Mucosa of stomach (tissue), 1 donor: ENCODE results near the gene FLNC.

Experiments used
- H3K27me3 ChIP-seq: one replicate; pipeline ENCODE4 v1.7.0; 2013; ENCODE audit warnings: mild to moderate bottlenecking, low read length; ENCODE audit not compliant: control insufficient read depth, insufficient read depth
- H3K36me3 ChIP-seq: one replicate; pipeline ENCODE4 v1.7.0; 2013; ENCODE audit warnings: low read length; ENCODE audit not compliant: control insufficient read depth, insufficient read depth
- H3K4me1 ChIP-seq: one replicate; pipeline ENCODE4 v1.7.0; 2013; ENCODE audit warnings: mild to moderate bottlenecking, low read length; ENCODE audit not compliant: control insufficient read depth, insufficient read depth
- H3K4me3 ChIP-seq: one replicate; pipeline ENCODE4 v1.7.0; 2013; ENCODE audit warnings: low read length
- H3K9ac ChIP-seq: one replicate; pipeline ENCODE4 v1.7.0; 2013; ENCODE audit warnings: mild to moderate bottlenecking, low read length, moderate library complexity
- H3K9me3 ChIP-seq: one replicate; pipeline ENCODE4 v1.7.0; 2013; ENCODE audit warnings: mild to moderate bottlenecking, low read length, moderate library complexity; ENCODE audit not compliant: control insufficient read depth
- donor health status: Pancreatic carcinoma.

FLNC gene

GRCh38 chr7:128876127-128876526 is 45.9 kb downstream of the FLNC start:
- H3K9me3 ChIP-seq: no peaks in the 10 kb centered on the region
- no peak overlapping the region for H3K4me3 ChIP-seq
- H3K27me3 ChIP-seq: peaks cover 5% of the 10 kb centered on the region
- no peaks in the 10 kb centered on the region for H3K36me3 ChIP-seq
- H3K9ac ChIP-seq: no peak overlapping the region
- peaks cover 9% of the 10 kb centered on the region for H3K4me1 ChIP-seq

GRCh38 chr7:128876586-128876977 is 46.4 kb downstream of the FLNC start:
- Histone ChIP-seq H3K4me3 (no peak overlapping the region), H3K9me3 (no peaks in the 10 kb centered on the region), H3K27me3 (peaks cover 5% of the 10 kb centered on the region), H3K4me1 (peaks cover 9% of the 10 kb centered on the region), H3K9ac (no peak overlapping the region), H3K36me3 (no peaks in the 10 kb centered on the region)

DNA sequence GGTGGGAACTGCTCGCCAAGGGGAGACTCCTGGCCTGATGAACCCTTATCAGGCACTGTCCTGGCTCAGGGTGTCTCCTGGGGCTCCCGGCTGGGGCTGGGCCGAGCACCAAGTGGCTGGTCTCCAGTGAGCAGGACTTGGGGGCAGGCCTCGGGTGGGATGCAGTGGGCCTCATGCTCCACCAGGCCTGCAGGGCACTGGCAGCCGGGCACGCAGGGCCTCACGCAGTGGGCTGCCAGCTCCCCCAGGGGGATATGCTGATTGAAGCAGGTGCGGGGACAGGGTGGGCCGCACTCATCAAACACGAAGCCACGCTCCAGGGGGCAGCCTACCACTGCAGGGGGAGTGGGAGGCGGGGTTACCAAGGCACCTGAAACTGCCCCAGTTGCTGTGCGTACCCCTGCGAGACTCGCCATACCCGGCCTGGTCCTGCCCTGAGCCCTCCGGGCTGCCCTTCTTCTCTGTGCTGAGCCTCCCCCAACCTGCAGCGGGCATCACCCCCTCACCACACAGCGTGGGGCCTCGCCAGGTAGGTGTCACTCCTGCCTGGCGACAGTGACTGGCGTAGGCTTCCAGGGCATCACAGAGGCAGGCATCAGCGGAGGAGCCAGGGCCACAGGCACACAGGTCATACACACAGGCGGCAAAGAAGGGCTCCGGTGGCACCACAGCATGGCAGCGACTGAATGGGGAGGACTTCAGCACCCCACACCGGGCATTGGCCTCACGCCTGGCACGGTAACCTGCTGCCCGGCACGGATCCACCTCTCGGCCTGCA is 47.0 kb downstream of the FLNC start:
- H3K36me3 ChIP-seq: no peaks in the 10 kb centered on the region
- H3K9ac ChIP-seq: no peak overlapping the region
- H3K27me3 ChIP-seq: peaks cover 2% of the 10 kb centered on the region
- no peaks in the 10 kb centered on the region for H3K9me3 ChIP-seq
- peaks cover 9% of the 10 kb centered on the region for H3K4me1 ChIP-seq
- no peak overlapping the region for H3K4me3 ChIP-seq

DNA sequence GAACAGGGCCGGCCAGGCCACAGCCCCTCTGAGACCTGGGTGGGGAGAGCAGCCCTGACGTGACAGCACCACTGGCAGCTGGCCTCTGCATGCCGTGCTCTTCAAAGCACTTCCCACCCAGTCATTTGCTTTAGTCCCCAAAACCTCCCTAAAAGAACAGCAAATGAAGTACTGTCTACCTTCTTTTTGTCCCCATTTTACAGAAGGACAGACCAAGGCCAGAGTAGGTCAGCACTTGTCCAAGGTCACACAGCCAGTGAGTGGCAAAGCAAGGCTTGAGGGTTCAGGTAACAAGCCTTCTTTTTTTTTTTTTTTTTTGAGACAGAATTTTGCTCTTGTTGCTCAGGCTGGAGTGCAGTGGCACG is 47.5 kb downstream of the FLNC start:
- no peaks in the 10 kb centered on the region for H3K27me3 ChIP-seq
- H3K9me3 ChIP-seq: no peaks in the 10 kb centered on the region
- peaks cover 9% of the 10 kb centered on the region for H3K4me1 ChIP-seq
- H3K9ac ChIP-seq: no peak overlapping the region
- no peaks in the 10 kb centered on the region for H3K36me3 ChIP-seq
- H3K4me3 ChIP-seq: no peak overlapping the region

DNA sequence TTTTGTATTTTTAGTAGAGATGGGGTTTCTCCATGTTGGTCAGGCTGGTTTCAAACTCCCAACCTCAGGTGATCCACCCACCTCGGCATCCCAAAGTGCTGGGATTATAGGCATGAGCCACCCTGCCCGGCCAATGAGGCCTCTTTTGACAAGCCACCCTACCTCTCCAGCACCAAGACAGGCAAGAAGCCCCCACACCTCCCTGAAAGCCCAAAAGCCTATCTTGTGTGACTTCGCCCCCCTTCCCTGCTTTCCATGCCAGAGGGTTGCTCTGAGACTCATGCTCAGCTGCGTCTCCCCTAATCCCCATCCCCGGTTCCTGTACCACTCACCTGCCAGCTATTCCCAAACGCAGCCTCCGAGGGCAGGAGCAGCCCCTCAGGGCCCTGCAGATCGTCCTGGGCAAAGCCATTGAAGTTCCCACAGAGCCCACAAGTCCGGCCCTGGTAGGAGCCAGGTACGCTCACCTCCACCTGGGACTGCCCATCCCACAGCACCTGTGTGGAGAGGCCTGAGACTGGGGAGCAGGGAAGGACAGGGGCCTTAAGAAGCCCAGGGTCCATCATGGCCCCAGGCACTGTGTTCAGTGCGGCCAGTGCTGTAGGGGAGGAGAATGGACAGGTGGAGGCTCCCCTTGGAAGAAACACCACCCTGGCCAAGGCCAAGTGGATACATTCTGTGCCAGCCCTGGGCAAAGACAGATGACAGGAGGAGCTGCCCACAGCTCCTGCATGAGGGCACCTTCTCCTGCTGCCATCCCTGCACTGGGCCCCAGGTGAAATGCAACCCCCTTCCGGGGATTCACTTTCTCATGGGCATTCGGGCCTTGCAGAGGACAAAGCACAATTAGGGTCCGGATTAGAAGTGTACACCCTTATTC is 48.3 kb downstream of the FLNC start:
- H3K36me3 ChIP-seq: no peaks in the 10 kb centered on the region

GRCh38 chr7:128879461-128879938 is 49.3 kb downstream of the FLNC start:
- Histone ChIP-seq H3K9me3 (no peaks in the 10 kb centered on the region), H3K9ac (no peak overlapping the region), H3K36me3 (no peaks in the 10 kb centered on the region), H3K4me1 (peaks cover 9% of the 10 kb centered on the region), H3K27me3 (no peaks in the 10 kb centered on the region), H3K4me3 (no peak overlapping the region)

More for the DNA sequence above, 48.3 kb downstream of the FLNC start:
- Histone ChIP-seq H3K9me3 (no peaks in the 10 kb centered on the region), H3K9ac (no peak overlapping the region), H3K4me1 (peaks cover 9% of the 10 kb centered on the region), H3K27me3 (no peaks in the 10 kb centered on the region), H3K4me3 (no peak overlapping the region)

DNA sequence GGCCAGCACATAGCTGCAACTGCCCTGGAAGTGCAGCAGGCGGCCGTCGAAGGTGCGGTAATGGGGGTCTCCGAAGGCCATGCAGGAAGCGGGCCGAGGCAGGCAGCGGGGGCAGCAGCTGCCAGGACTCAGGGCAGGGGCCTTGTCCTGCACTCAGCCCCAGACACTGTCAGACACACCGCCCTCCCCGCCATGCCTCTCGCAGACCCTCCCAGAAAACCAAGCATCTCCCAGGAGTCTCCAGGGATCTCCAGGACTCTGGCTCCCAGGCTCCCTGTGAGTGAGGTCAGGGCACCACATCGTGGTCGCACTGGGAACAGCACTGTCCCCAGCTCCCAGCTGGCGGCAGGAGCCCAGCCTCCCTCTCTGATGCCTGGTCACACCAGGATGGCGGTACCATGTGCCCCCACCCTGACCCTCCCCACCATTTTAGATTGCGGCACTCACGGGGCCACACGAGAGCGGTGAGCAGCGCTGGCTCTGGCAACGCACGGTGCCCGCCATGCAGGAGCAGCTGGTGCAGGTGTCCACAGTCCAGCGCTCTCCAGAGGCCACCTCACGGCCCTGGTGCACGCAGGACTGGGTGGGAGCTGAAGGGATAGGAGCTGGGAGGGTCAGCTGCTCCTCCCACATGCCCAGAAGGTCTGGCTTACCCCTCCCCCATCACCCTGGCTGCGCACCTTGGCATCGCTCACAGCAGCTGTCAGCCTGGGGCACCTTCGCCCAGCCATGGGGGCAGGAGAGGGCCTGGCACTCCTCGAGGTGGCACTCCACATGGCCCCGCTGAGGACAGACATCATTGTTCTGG is 49.9 kb downstream of the FLNC start:
- H3K9me3 ChIP-seq: no peaks in the 10 kb centered on the region
- H3K27me3 ChIP-seq: no peaks in the 10 kb centered on the region
- peaks cover 9% of the 10 kb centered on the region for H3K4me1 ChIP-seq
- H3K36me3 ChIP-seq: no peaks in the 10 kb centered on the region
- H3K9ac ChIP-seq: no peak overlapping the region
- H3K4me3 ChIP-seq: no peak overlapping the region

GRCh38 chr7:128880791-128881457 is 50.7 kb downstream of the FLNC start:
- Histone ChIP-seq H3K27me3 (no peaks in the 10 kb centered on the region), H3K9me3 (no peaks in the 10 kb centered on the region), H3K4me1 (peaks cover 9% of the 10 kb centered on the region), H3K4me3 (no peak overlapping the region), H3K36me3 (no peaks in the 10 kb centered on the region), H3K9ac (no peak overlapping the region)

- no peaks in the 10 kb centered on the region for H3K27me3 ChIP-seq
- H3K4me1 ChIP-seq: peaks cover 3% of the 10 kb centered on the region
- no peak overlapping the region for H3K9ac ChIP-seq
- no peaks in the 10 kb centered on the region for H3K9me3 ChIP-seq
- H3K36me3 ChIP-seq: no peaks in the 10 kb centered on the region
- H3K4me3 ChIP-seq: no peak overlapping the region
Measured at GRCh38 chr7:128881458-128882125, 51.4 kb downstream of the FLNC start.

DNA sequence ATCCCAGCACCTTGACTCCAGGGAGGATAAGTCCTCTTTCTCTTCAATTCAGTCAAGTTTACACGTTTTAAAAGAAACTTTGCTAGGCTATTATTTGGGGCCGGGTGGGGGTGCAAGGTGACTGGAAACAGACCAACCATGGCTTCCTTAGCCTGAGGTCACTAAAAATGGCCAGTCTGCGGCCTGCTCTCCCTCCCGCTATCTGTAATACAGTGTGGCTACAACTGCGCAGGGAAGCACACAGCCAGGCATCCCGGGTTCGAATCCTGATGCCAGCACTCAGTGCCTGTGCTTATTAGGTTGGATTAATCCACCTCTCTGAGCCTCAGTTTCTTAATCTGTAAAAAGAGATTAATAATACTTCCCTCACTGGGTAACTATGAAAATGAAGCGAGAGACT is 51.9 kb downstream of the FLNC start:
- H3K4me1 ChIP-seq: no peaks in the 10 kb centered on the region
- H3K27me3 ChIP-seq: no peaks in the 10 kb centered on the region
- no peaks in the 10 kb centered on the region for H3K9me3 ChIP-seq
- H3K9ac ChIP-seq: no peak overlapping the region
- no peak overlapping the region for H3K4me3 ChIP-seq
- no peaks in the 10 kb centered on the region for H3K36me3 ChIP-seq
